HL-60 (cell line): ENCODE data around the gene BANP.
"Not testable (repeated sequence)": the region's sequence is repeated elsewhere in the genome, so short reads cannot be mapped to it uniquely, and the experiment has no call there.

Source experiments
- CTCF ChIP-seq: IDR thresholded peaks from one replicate; pipeline ENCODE4 v1.5.1; 2011; ENCODE audit warnings: low read length, control low read depth, inconsistent platforms; ENCODE audit not compliant: insufficient read depth
- GABPA ChIP-seq: IDR thresholded peaks from 2 replicates; pipeline ENCODE4 v1.6.1; 2012; ENCODE audit warnings: low read depth
- POLR2AphosphoS5 ChIP-seq: IDR thresholded peaks from 2 replicates; pipeline ENCODE4 v1.6.1; 2012; ENCODE audit warnings: low read depth
- REST ChIP-seq: IDR thresholded peaks from 2 replicates; pipeline ENCODE4 v1.6.1; 2012; ENCODE audit warnings: low read depth; ENCODE audit not compliant: insufficient replicate concordance
- SPI1 ChIP-seq: IDR thresholded peaks from 2 replicates; pipeline ENCODE4 v1.6.1; 2012; ENCODE audit warnings: low read depth, mild to moderate bottlenecking, borderline replicate concordance

GRCh38 chr16:88091972-88092302, 140.7 kb downstream of the BANP start:
- TF ChIP-seq CTCF, REST, POLR2AphosphoS5, SPI1, GABPA: not testable (repeated sequence)
